Sigmoid colon (tissue), 7 donors: ENCODE measurements around the gene PDLIM4. TPM values are rescaled to one million over a fixed set of nuclear protein-coding genes. Genes with fewer than 3 reads are reported as not detected.

Experiments
- DNase-seq: peaks from one replicate; pipeline ENCODE4 v3.0.0-alpha.2; 2019
- H3K27ac ChIP-seq, 4 donors: fragments of 200-600 bp; sonication (generic); one replicate each; pipeline ENCODE4 v1.5.1; 2016 to 2019; ENCODE audit warnings: mild to moderate bottlenecking in 1 of 4
- H3K27me3 ChIP-seq, 3 donors: fragments of 200-600 bp; sonication (generic); one replicate each; pipeline ENCODE4 v1.5.1; 2019; ENCODE audit warnings: mild to moderate bottlenecking in 1 of 3
- H3K36me3 ChIP-seq, 4 donors: fragments of 200-600 bp; sonication (generic); one replicate each; pipeline ENCODE4 v1.5.1; 2016 to 2019
- H3K4me1 ChIP-seq, 4 donors: fragments of 200-600 bp; sonication (generic); one replicate each; pipeline ENCODE4 v1.5.1; 2017 to 2019
- H3K4me3 ChIP-seq, 4 donors: fragments of 200-600 bp; sonication (generic); one replicate each; pipeline ENCODE4 v1.5.1; 2017 to 2019; ENCODE audit warnings: mild to moderate bottlenecking in 2 of 4, moderate library complexity in 1 of 4
- H3K9me3 ChIP-seq, 4 donors: fragments of 200-600 bp in 3 of 4; sonication (generic) in 3 of 4; one replicate each; pipeline versions ENCODE4 v1.5.1 to v1.6.1; 2013 to 2019
- CTCF ChIP-seq, 4 experiments: fragments of 450-650 bp in 3 of 4; fragments of 200-600 bp in 1 of 4; IDR thresholded peaks; one replicate each; pipeline ENCODE4 v1.5.1; 2016 to 2019; ENCODE audit warnings: antibody characterized with exemption in 4 of 4, mild to moderate bottlenecking in 3 of 4, moderate library complexity in 2 of 4
- EP300 ChIP-seq, 4 donors: sonication (generic); formaldehyde crosslinking; IDR thresholded peaks; one replicate each; pipeline ENCODE4 v1.6.1; 2017; ENCODE audit warnings: antibody characterized with exemption in 4 of 4
- POLR2A ChIP-seq, 2 donors: fragments of 450-650 bp; IDR thresholded peaks; one replicate each; pipeline ENCODE4 v1.6.1; 2016; ENCODE audit warnings: antibody characterized with exemption in 2 of 2, mild to moderate bottlenecking in 2 of 2, moderate library complexity in 2 of 2
- POLR2AphosphoS5 ChIP-seq, 4 donors: sonication (generic); formaldehyde crosslinking; IDR thresholded peaks; one replicate each; pipeline ENCODE4 v1.6.1; 2017; ENCODE audit warnings: antibody characterized with exemption in 4 of 4
- WGBS, 2 donors: extraction: QIAGEN DNeasy Blood & Tissue Kit; methylation state at CpG; one replicate each; pipeline ENCODE4 v1.1.7; 2013; 5-methylcytosine and 5-hydroxymethylcytosine counted together
- intact Hi-C: fragments of 100-400 bp; cut with DNase I; formaldehyde crosslinking; loops from one replicate; pipeline ENCODE4 v1.15.1; 2023
- polyA plus RNA-seq, 3 donors: library from polyadenylated mRNA; stranded (reverse); fragments of 200-250 nt; gene quantifications; one replicate each; pipeline ENCODE4 v1.2.3, GENCODE V29; 2013
- total RNA-seq, 4 donors: library from RNA; depleted of rRNA; stranded (reverse); fragments of >200 nt; gene quantifications; one replicate each; pipeline ENCODE4 v1.1.0, GENCODE V29; 2016
- donor health status: healthy with polysubstance abuse.
- donor health status: Bipolar disorder and iron deficiency.
- donor health status: healthy.

PDLIM4 gene
- total and polyA plus RNA-seq, 7 donors, result 2.1 to 133 (median 38.2) TPM

GRCh38 chr5:132266836-132267160 is 9.3 kb downstream of the PDLIM4 start:
- intact Hi-C loops, result loop anchor here (10.0 kb wide), 1 partner anchor 228 kb away; the partner anchor contains the start of gene IRF1

GRCh38 chr5:132267166-132267739 is 9.8 kb downstream of the PDLIM4 start:
- no peak overlapping the region for H3K4me3 ChIP-seq
- H3K9me3 ChIP-seq, result no peaks in the 10 kb centered on the region
- peak overlapping the region; percentile 97 to 99 (median 98) for H3K27ac ChIP-seq
- no peak for DNase-seq
- H3K4me1 ChIP-seq, result peaks cover 0 to 91% (median 86%) of the 10 kb centered on the region in 4 donors
- H3K36me3 ChIP-seq, result peaks cover 16 to 75% (median 25%) of the 10 kb centered on the region in 4 donors
- intact Hi-C loops, result loop anchor here (10.0 kb wide), 1 partner anchor 228 kb away; the partner anchor contains the start of gene IRF1
- no peaks in the 10 kb centered on the region for H3K27me3 ChIP-seq
- no peak for TF ChIP-seq CTCF (IDR thresholded peaks at IDR 0.05)
- TF ChIP-seq POLR2A (IDR thresholded peaks at IDR 0.05), result no peak
- no peak for TF ChIP-seq EP300 (IDR thresholded peaks at IDR 0.05)
- no peak for TF ChIP-seq POLR2AphosphoS5 (IDR thresholded peaks at IDR 0.05)

More at GRCh38 chr5:132266836-132267160, 9.3 kb downstream of the PDLIM4 start:
- H3K4me1 ChIP-seq, result peaks cover 0 to 94% (median 90%) of the 10 kb centered on the region in 4 donors
- 95 to 96% methylated on average over 1 of the region's 1 CpG for WGBS, 2 donors
- peaks cover 12 to 74% (median 22%) of the 10 kb centered on the region in 4 donors for H3K36me3 ChIP-seq
- DNase-seq, result no peak
- TF ChIP-seq CTCF (IDR thresholded peaks at IDR 0.05), result no peak
- TF ChIP-seq EP300 (IDR thresholded peaks at IDR 0.05), result no peak
- no peak for TF ChIP-seq POLR2A (IDR thresholded peaks at IDR 0.05)
- no peak for TF ChIP-seq POLR2AphosphoS5 (IDR thresholded peaks at IDR 0.05)
- H3K4me3 ChIP-seq, result no peak overlapping the region
- H3K27ac ChIP-seq, result peak overlapping the region; percentile 97 to 99 (median 98)
- H3K27me3 ChIP-seq, result no peaks in the 10 kb centered on the region
- H3K9me3 ChIP-seq, result no peaks in the 10 kb centered on the region

GRCh38 chr5:132267931-132268768 is 10.7 kb downstream of the PDLIM4 start:
- H3K27ac ChIP-seq, result peak overlapping the region; percentile 97 to 99 (median 98)
- DNase-seq, result peak; percentile 78
- TF ChIP-seq POLR2AphosphoS5 (IDR thresholded peaks at IDR 0.05) (peak in 1 of 4 donors; percentile 18), POLR2A (IDR thresholded peaks at IDR 0.05) (no peak)
- WGBS, 2 donors, result 70 to 72% methylated on average over 6 of the region's 6 CpGs
- peaks cover 19 to 70% (median 26%) of the 10 kb centered on the region in 4 donors for H3K36me3 ChIP-seq
- H3K4me3 ChIP-seq, result no peak overlapping the region
- H3K9me3 ChIP-seq, result no peaks in the 10 kb centered on the region
- peaks cover 0 to 91% (median 87%) of the 10 kb centered on the region in 4 donors for H3K4me1 ChIP-seq
- intact Hi-C loops, result loop anchor here (10.0 kb wide), 1 partner anchor 227 kb away; the partner anchor contains the start of gene IRF1
- no peaks in the 10 kb centered on the region for H3K27me3 ChIP-seq

GRCh38 chr5:132268769-132269551 is 11.5 kb downstream of the PDLIM4 start:
- intact Hi-C loops, result loop anchor here (10.0 kb wide), 1 partner anchor 226 kb away; the partner anchor contains the start of gene IRF1
- DNase-seq, result no peak
- TF ChIP-seq POLR2AphosphoS5 (IDR thresholded peaks at IDR 0.05), result no peak
- no peak for TF ChIP-seq CTCF (IDR thresholded peaks at IDR 0.05)
- TF ChIP-seq POLR2A (IDR thresholded peaks at IDR 0.05), result no peak
- TF ChIP-seq EP300 (IDR thresholded peaks at IDR 0.05), result no peak
- no peaks in the 10 kb centered on the region for H3K9me3 ChIP-seq
- H3K36me3 ChIP-seq, result peaks cover 19 to 71% (median 26%) of the 10 kb centered on the region in 4 donors
- 73 to 83% methylated on average over 8 of the region's 8 CpGs for WGBS, 2 donors
- H3K27ac ChIP-seq, result peak overlapping the region; percentile 97 to 99 (median 98)
- peaks cover 0 to 84% (median 79%) of the 10 kb centered on the region in 4 donors for H3K4me1 ChIP-seq
- H3K4me3 ChIP-seq, result no peak overlapping the region
- no peaks in the 10 kb centered on the region for H3K27me3 ChIP-seq
